ES-I3 (cell line): Measurements from ENCODE around the gene PLTP.
A peak's percentile ranks its signal among the peaks of the same experiment; 100 is the strongest.
"Not testable (repeated sequence)": the region's sequence is repeated elsewhere in the genome, so short reads cannot be mapped to it uniquely, and the experiment has no call there.

Source experiments
- H3K36me3 ChIP-seq: 2 replicates; pipeline ENCODE4 v1.6.1; 2013; ENCODE audit warnings: mild to moderate bottlenecking, low read length, control low read depth, moderate library complexity; ENCODE audit not compliant: insufficient read depth
- H3K4me1 ChIP-seq: 2 replicates; pipeline ENCODE4 v1.6.1; 2013; ENCODE audit warnings: mild to moderate bottlenecking, control low read depth, low read length; ENCODE audit not compliant: insufficient read depth
- H3K9ac ChIP-seq: 2 replicates; pipeline ENCODE4 v1.6.1; 2013; ENCODE audit warnings: low read depth, mild to moderate bottlenecking, low read length, moderate library complexity
- H3K9me3 ChIP-seq: 2 replicates; pipeline ENCODE4 v1.6.1; 2013; ENCODE audit warnings: mild to moderate bottlenecking, low read length, moderate library complexity; ENCODE audit not compliant: control insufficient read depth, insufficient read depth

The PLTP gene

GRCh38 chr20:45911486-45912343 is at the start of gene PLTP:
Gene PLTP (minus strand): TSS chr20:45912155. CDS start chr20:45911452, 703 bp downstream.
- Histone ChIP-seq H3K9me3 (no peaks in the 10 kb centered on the region), H3K9ac (peak within 1 kb of the TSS; percentile 73), H3K4me1 (no peaks in the 10 kb centered on the region; the same call in 1 of the 2 replicates), H3K36me3 (peaks cover 3% of the 10 kb centered on the region)

DNA sequence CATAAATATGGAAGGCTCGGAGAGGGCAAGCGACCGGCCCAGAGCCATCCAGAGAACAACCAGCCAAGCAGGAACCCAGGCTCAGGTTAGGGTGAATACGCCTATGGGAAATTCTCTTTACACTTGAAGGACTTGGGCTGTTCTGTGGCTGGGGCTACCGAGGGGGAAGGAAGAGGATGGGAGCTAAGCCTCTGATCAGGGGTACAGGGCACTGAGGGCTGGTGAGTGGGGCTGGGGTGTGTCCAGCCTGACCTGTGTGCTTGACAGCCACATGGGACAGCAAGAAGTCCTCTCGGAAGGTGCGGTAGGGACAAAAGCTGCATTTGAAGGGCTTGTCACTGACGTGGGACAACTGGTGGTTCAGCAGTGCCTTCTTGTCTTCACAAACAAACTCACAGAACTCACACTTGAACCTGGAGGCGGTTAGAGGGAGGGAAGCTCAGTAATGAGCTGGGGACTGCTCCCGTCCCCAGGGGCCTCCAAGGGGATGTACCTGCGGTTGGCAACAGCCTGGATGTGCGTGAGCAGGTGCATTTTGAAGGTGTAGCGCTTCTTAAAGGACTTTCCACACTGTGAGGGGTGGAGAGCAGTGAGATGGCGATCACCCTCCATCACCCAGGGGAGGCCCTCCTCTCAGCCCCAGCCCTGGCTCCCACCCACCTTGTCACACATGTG is 48.1 kb upstream of the PLTP start:
- Histone ChIP-seq H3K9me3 (no peaks in the 10 kb centered on the region), H3K9ac (no peak overlapping the region), H3K36me3 (peaks cover 14% of the 10 kb centered on the region), H3K4me1 (no peaks in the 10 kb centered on the region)

- Histone ChIP-seq H3K36me3 (peaks cover 11% of the 10 kb centered on the region), H3K9me3 (no peaks in the 10 kb centered on the region)
Measured at GRCh38 chr20:45959126-45959525, 47.2 kb upstream of the PLTP start.

DNA sequence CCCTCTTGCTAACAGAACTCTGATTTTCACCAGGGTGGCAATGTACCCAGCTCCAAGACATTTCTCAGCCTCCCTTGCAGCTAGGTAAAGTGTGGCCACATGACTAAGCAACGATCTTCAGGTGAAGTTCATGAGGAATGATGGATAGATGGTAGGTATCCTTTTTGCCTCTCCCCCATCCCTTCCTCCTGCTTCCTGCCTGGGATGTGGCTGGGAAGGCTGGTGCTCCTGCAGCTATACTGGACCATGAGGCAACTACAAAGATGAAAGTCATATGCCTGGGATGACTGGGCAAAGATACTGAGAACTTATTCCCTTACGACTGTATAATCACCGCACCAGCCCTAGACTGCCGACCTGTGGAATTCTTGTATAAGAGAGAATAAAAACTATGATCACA is 46.6 kb upstream of the PLTP start:
- no peaks in the 10 kb centered on the region for H3K9me3 ChIP-seq
- H3K36me3 ChIP-seq: peaks cover 11% of the 10 kb centered on the region

More at GRCh38 chr20:45959126-45959525, 47.2 kb upstream of the PLTP start:
- H3K9ac ChIP-seq: no peak overlapping the region
- no peaks in the 10 kb centered on the region for H3K4me1 ChIP-seq

GRCh38 chr20:45957021-45957941 is 45.3 kb upstream of the PLTP start:
- H3K9ac ChIP-seq: no peak overlapping the region
- peaks cover 11% of the 10 kb centered on the region for H3K36me3 ChIP-seq
- no peaks in the 10 kb centered on the region for H3K4me1 ChIP-seq
- no peaks in the 10 kb centered on the region for H3K9me3 ChIP-seq

More for the DNA sequence above, 46.6 kb upstream of the PLTP start:
- Histone ChIP-seq H3K9ac (no peak overlapping the region), H3K4me1 (no peaks in the 10 kb centered on the region)

DNA sequence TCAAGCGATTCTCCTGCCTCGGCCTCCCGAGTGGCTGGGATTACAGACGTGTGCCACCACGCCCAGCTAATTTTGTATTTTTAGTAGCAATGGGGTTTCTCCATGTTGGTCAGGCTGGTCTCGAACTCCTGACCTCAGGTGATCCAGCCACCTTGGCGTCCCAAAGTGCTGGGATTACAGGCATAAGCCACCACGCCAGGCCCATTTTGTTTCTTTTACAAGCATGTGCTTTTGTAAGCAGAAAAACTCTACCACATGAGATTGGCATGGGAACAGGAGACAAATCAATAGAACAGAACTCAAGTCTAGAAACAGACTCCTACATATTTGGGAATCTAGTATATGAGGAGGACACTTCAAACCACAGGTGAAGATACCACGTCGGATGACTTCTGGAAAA is 44.4 kb upstream of the PLTP start:
- H3K9me3 ChIP-seq, H3K4me1 ChIP-seq, H3K9ac ChIP-seq: not testable (repeated sequence)
- peaks cover 11% of the 10 kb centered on the region for H3K36me3 ChIP-seq

GRCh38 chr20:45953672-45954071 is 41.7 kb upstream of the PLTP start:
- H3K9ac ChIP-seq: no peak overlapping the region
- H3K9me3 ChIP-seq: no peaks in the 10 kb centered on the region
- H3K36me3 ChIP-seq: peaks cover 6% of the 10 kb centered on the region; the same call in 1 of the 2 replicates
- H3K4me1 ChIP-seq: no peaks in the 10 kb centered on the region

DNA sequence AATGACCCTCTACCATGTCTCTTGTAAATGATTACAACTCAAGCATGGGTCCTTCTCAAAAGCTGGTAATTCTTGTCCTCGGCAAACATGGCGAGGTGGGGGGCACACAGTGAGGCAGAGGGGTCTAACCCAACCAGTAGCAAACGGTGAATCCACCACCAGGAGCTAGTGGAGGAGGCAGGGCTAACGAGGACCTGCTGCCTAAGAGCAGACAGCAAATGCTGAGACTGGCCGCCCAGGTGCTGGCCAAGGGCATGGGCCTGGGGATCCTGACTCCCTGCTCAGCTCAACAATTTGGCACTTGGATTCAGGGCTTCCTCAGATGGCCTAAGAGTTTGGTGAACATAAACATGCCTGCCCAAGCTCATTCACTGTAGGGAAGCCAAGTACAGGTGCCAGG is 40.9 kb upstream of the PLTP start:
- no peaks in the 10 kb centered on the region for H3K9me3 ChIP-seq
- no peaks in the 10 kb centered on the region for H3K4me1 ChIP-seq
- H3K9ac ChIP-seq: no peak overlapping the region
- no peaks in the 10 kb centered on the region; the same call in 1 of the 2 replicates for H3K36me3 ChIP-seq

DNA sequence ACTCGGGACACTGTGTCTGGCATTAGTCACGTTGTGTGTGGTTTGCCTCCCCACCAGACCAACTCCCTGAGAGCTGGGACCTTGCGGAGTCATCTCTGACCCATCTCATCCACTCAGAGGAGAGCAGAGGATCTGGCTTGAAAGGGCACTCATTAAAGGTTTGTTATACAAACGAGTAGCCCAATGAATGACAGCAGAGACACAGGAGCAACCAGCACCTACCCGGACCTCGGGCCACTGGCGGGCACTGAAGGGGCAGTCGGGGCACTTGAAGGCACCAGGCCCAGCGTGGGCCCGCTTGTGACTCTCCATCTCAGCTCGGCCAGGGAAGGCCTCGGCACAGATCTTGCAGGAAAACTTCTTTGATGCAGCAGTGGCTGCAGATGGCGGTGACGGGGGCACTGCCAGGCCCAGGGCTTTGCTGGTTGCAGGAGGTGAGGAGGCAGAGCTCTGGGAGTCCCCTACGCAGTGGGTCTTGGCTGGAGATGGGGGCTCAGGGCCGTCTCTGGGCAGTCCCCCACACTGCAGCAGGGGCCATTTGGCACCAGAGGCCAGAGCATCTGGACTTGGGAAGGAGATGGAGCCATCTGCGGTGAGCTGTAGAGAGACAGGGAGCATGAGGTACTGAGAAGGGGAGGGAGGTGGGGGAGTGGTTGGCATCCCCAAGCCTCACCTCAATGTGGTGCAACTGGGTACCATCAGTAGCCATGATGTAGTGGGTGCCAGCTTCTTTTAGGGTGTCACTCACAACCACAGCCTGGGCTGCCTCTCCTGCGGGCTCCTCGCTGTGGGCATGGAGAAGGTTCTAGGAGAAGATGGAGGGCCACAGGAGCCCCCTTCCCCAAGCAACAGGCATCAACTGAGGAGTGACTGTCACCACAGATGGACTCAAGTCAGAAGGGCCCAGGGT is 40.2 kb upstream of the PLTP start:
- Histone ChIP-seq H3K9ac (no peak overlapping the region), H3K9me3 (no peaks in the 10 kb centered on the region), H3K36me3 (no peaks in the 10 kb centered on the region; the same call in 1 of the 2 replicates), H3K4me1 (no peaks in the 10 kb centered on the region)

- no peaks in the 10 kb centered on the region for H3K4me1 ChIP-seq
- no peaks in the 10 kb centered on the region for H3K9me3 ChIP-seq
- H3K9ac ChIP-seq: no peak overlapping the region
- H3K36me3 ChIP-seq: peaks cover 1% of the 10 kb centered on the region
Measured at GRCh38 chr20:45950330-45950646, 38.3 kb upstream of the PLTP start.

- H3K36me3 ChIP-seq: peaks cover 7% of the 10 kb centered on the region
- H3K9ac ChIP-seq: no peak overlapping the region
- H3K9me3 ChIP-seq: no peaks in the 10 kb centered on the region
- no peaks in the 10 kb centered on the region for H3K4me1 ChIP-seq
Measured at GRCh38 chr20:45949542-45950329, 37.8 kb upstream of the PLTP start.

- H3K9ac ChIP-seq: no peak overlapping the region
Measured at GRCh38 chr20:45948742-45949541, 37.0 kb upstream of the PLTP start.

More at GRCh38 chr20:45948742-45949541, 37.0 kb upstream of the PLTP start:
- Histone ChIP-seq H3K36me3 (peaks cover 13% of the 10 kb centered on the region), H3K9me3 (no peaks in the 10 kb centered on the region), H3K4me1 (no peaks in the 10 kb centered on the region)
